Measurements from ENCODE around the gene PLCB1.
"Not testable (repeated sequence)": the region's sequence is repeated elsewhere in the genome, so short reads cannot be mapped to it uniquely, and the experiment has no call there.

The PLCB1 gene

DNA sequence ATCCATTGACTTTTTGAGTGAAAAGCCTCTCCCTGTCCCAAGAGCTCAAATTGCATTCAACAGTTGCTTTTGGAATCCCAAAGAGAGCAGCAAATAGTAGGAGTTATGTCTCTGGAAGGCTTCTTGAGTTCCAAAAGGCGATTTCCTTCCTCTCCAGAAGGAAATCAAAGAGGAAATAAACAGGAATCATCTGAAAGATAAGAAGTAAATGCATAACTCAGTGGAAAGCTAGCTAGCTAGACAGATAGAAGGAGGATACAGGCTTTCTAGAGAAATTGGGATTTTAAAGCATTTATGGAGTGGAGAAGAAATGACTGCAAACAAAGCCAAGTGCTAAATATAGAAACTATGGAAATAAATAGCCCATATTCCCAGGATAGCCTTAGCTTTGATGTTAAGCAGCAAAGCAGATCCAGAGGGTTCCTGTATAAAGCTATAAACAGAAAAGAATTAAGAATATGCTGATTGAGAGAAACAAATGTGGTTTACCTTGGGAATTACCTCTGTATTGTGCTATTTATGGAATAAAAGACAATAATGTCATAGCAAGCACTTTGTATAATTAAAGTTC lies 214.7 kb downstream of the PLCB1 start:
- no peaks in the 10 kb centered on the region for H3K79me1 ChIP-seq (ENCODE audit: low read depth, low read length)
- no peak overlapping the region for H4K8ac ChIP-seq (ENCODE audit: low read depth, low read length)
- no peak overlapping the region for H2BK5ac ChIP-seq (ENCODE audit: low read length)
- no peaks in the 10 kb centered on the region for H3K27me3 ChIP-seq (ENCODE audit: control insufficient read depth in 3 of 3, insufficient read depth in 3 of 3, low read depth in 1 of 3, low read length in 3 of 3)
- H3K4me3 ChIP-seq (ENCODE audit: low read length in 2 of 2), result no peak overlapping the region
- H3K4me2 ChIP-seq (ENCODE audit: insufficient read depth, low read length, poor library complexity, severe bottlenecking), result no peak overlapping the region
- DNase-seq (ENCODE audit: low spot score), result no peak
- no peak overlapping the region for H2AFZ ChIP-seq (ENCODE audit: low read length)
- H2BK120ac ChIP-seq (ENCODE audit: low read depth, low read length), result no peak overlapping the region
- no CpG with 5 or more reads among the region's 1 CpG for WGBS, 2 donors (ENCODE audit: extremely low coverage in 2 of 2, insufficient read length in 2 of 2, insufficient replicate concordance in 1 of 2)
- no peaks in the 10 kb centered on the region for H3K9me3 ChIP-seq (replicated peaks in 1 of 2; ENCODE audit: control insufficient read depth in 2 of 2, insufficient read depth in 1 of 2, low read depth in 1 of 2, low read length in 2 of 2)
- no peak overlapping the region for H3K4ac ChIP-seq (ENCODE audit: low read length)
- no peak overlapping the region for H3K18ac ChIP-seq (ENCODE audit: low read length)
- H3K23ac ChIP-seq (ENCODE audit: low read depth, low read length, poor library complexity), result no peak overlapping the region
- H3K4me1 ChIP-seq (ENCODE audit: control insufficient read depth in 2 of 2, insufficient read depth in 1 of 2, low read depth in 1 of 2, low read length in 2 of 2), result peaks cover 0 to 4% of the 10 kb centered on the region in 2 donors
- no peak overlapping the region for H2BK15ac ChIP-seq (ENCODE audit: low read length)
- no peak overlapping the region for H4K91ac ChIP-seq (ENCODE audit: low read depth, low read length, poor library complexity)
- no peak overlapping the region for H3K27ac ChIP-seq (replicated peaks; ENCODE audit: low read length)
- no peak overlapping the region for H2AK5ac ChIP-seq (ENCODE audit: low read depth, low read length)
- no peak overlapping the region for H3K14ac ChIP-seq (ENCODE audit: low read length)
- H3K9ac ChIP-seq (ENCODE audit: low read depth, low read length, poor library complexity), result no peak overlapping the region
- H2BK12ac ChIP-seq (ENCODE audit: low read length), result no peak overlapping the region
- no peaks in the 10 kb centered on the region for H3K36me3 ChIP-seq (replicated peaks in 1 of 2; ENCODE audit: control insufficient read depth in 2 of 2, insufficient read depth in 2 of 2, low read length in 2 of 2)

DNA sequence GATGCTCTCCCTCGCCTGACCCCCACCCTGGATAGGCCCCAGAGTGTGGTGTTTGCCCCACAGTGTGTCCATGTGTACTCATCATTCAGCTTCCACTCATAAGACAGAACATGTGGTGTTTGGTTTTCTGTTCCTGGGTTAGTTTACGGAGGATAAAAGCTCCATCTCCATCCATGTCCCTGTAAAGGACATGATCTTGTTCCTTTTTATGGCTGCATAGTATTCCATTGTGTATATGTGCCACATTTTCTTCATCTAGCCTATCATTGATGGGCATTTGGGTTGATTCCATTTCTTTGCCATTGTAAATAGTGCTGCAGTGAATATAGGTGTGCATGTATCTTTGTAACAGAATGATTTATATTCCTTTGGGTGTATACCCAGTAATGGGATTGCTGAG lies 218.2 kb downstream of the PLCB1 start:
- not testable (repeated sequence) for H3K9me3 ChIP-seq (replicated peaks in 1 of 2; ENCODE audit: control insufficient read depth in 2 of 2, insufficient read depth in 1 of 2, low read depth in 1 of 2, low read length in 2 of 2)

DNA sequence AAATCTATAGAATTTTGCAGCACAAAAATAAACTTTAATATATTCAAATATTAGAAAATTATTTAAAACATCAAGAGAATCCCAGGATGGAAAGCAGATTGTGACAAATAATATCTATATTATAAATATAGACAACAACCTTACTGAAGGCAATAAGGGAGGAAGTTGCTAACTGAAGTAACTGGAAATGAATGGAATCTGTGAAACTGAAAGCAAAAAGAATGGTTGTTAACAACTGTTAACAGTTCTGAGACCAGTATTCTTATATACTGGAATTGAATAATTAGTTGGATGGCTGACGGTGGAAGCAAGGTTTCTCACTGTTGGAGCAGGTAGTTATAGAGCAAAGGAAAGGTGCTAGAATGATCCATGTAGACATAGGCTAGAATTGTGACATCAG lies 220.4 kb downstream of the PLCB1 start:
- Histone ChIP-seq H2BK120ac (ENCODE audit: low read depth, low read length) (no peak overlapping the region), H3K79me1 (ENCODE audit: low read depth, low read length) (no peaks in the 10 kb centered on the region), H2BK12ac (ENCODE audit: low read length) (no peak overlapping the region), H3K4ac (ENCODE audit: low read length) (no peak overlapping the region), H3K14ac (ENCODE audit: low read length) (no peak overlapping the region), H4K8ac (ENCODE audit: low read depth, low read length) (no peak overlapping the region), H3K4me2 (ENCODE audit: insufficient read depth, low read length, poor library complexity, severe bottlenecking) (no peak overlapping the region), H3K27ac (replicated peaks; ENCODE audit: low read length) (no peak overlapping the region), H2AK5ac (ENCODE audit: low read depth, low read length) (no peak overlapping the region), H3K36me3 (replicated peaks in 1 of 2; ENCODE audit: control insufficient read depth in 2 of 2, insufficient read depth in 2 of 2, low read length in 2 of 2) (no peaks in the 10 kb centered on the region), H2AFZ (ENCODE audit: low read length) (no peak overlapping the region), H3K4me1 (ENCODE audit: control insufficient read depth in 2 of 2, insufficient read depth in 1 of 2, low read depth in 1 of 2, low read length in 2 of 2) (no peaks in the 10 kb centered on the region), H3K23ac (ENCODE audit: low read depth, low read length, poor library complexity) (no peak overlapping the region), H3K9ac (ENCODE audit: low read depth, low read length, poor library complexity) (no peak overlapping the region), H4K91ac (ENCODE audit: low read depth, low read length, poor library complexity) (no peak overlapping the region), H3K9me3 (replicated peaks in 1 of 2; ENCODE audit: control insufficient read depth in 2 of 2, insufficient read depth in 1 of 2, low read depth in 1 of 2, low read length in 2 of 2) (no peaks in the 10 kb centered on the region), H2BK5ac (ENCODE audit: low read length) (no peak overlapping the region), H3K18ac (ENCODE audit: low read length) (no peak overlapping the region), H3K4me3 (ENCODE audit: low read length in 2 of 2) (no peak overlapping the region), H2BK15ac (ENCODE audit: low read length) (no peak overlapping the region), H3K27me3 (ENCODE audit: control insufficient read depth in 3 of 3, insufficient read depth in 3 of 3, low read depth in 1 of 3, low read length in 3 of 3) (no peaks in the 10 kb centered on the region)
- WGBS, 2 donors (ENCODE audit: extremely low coverage in 2 of 2, insufficient read length in 2 of 2, insufficient replicate concordance in 1 of 2), result no CpG with 5 or more reads among the region's 1 CpG
- no peak for DNase-seq (ENCODE audit: low spot score)

More for the DNA sequence above, 218.2 kb downstream of the PLCB1 start:
- H3K4me2 ChIP-seq (ENCODE audit: insufficient read depth, low read length, poor library complexity, severe bottlenecking); H4K91ac ChIP-seq (ENCODE audit: low read depth, low read length, poor library complexity); H3K23ac ChIP-seq (ENCODE audit: low read depth, low read length, poor library complexity); H3K9ac ChIP-seq (ENCODE audit: low read depth, low read length, poor library complexity); H2BK120ac ChIP-seq (ENCODE audit: low read depth, low read length); H3K18ac ChIP-seq (ENCODE audit: low read length); H2BK5ac ChIP-seq (ENCODE audit: low read length); H3K27me3 ChIP-seq (ENCODE audit: control insufficient read depth in 3 of 3, insufficient read depth in 3 of 3, low read depth in 1 of 3, low read length in 3 of 3); H2BK12ac ChIP-seq (ENCODE audit: low read length); H2BK15ac ChIP-seq (ENCODE audit: low read length); H3K27ac ChIP-seq (replicated peaks; ENCODE audit: low read length); H2AK5ac ChIP-seq (ENCODE audit: low read depth, low read length); H3K36me3 ChIP-seq (replicated peaks in 1 of 2; ENCODE audit: control insufficient read depth in 2 of 2, insufficient read depth in 2 of 2, low read length in 2 of 2); DNase-seq (ENCODE audit: low spot score); H3K79me1 ChIP-seq (ENCODE audit: low read depth, low read length); H3K4me3 ChIP-seq (ENCODE audit: low read length in 2 of 2); H3K4ac ChIP-seq (ENCODE audit: low read length); H4K8ac ChIP-seq (ENCODE audit: low read depth, low read length); H3K14ac ChIP-seq (ENCODE audit: low read length); H2AFZ ChIP-seq (ENCODE audit: low read length); H3K4me1 ChIP-seq (ENCODE audit: control insufficient read depth in 2 of 2, insufficient read depth in 1 of 2, low read depth in 1 of 2, low read length in 2 of 2): not testable (repeated sequence)
- no CpG with 5 or more reads among the region's 2 CpGs for WGBS, 2 donors (ENCODE audit: extremely low coverage in 2 of 2, insufficient read length in 2 of 2, insufficient replicate concordance in 1 of 2)

DNA sequence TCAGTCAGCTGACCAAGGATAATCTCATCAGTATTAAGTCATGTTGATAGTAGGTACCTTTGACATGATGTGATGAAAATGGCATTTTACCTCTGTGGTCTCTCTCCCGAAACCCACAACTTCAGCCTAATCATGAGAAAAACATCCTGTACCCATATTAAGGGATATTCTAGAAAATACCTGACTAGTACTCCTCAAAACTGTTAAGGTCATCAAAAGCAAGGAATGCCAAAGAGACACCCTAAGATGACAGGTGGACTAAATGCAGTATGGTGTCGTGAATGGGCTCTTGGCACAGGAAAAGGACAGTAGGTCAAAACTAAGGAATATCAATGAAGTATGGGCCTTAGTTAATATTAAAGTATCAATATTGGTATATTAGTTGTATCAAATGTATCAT lies 221.4 kb downstream of the PLCB1 start:
- no peak overlapping the region for H4K8ac ChIP-seq (ENCODE audit: low read depth, low read length)
- no peak overlapping the region for H3K27ac ChIP-seq (replicated peaks; ENCODE audit: low read length)
- H3K9ac ChIP-seq (ENCODE audit: low read depth, low read length, poor library complexity), result no peak overlapping the region
- H3K36me3 ChIP-seq (replicated peaks in 1 of 2; ENCODE audit: control insufficient read depth in 2 of 2, insufficient read depth in 2 of 2, low read length in 2 of 2), result no peaks in the 10 kb centered on the region
- no peak overlapping the region for H2AFZ ChIP-seq (ENCODE audit: low read length)
- no peaks in the 10 kb centered on the region for H3K4me1 ChIP-seq (ENCODE audit: control insufficient read depth in 2 of 2, insufficient read depth in 1 of 2, low read depth in 1 of 2, low read length in 2 of 2)
- H3K27me3 ChIP-seq (ENCODE audit: control insufficient read depth in 3 of 3, insufficient read depth in 3 of 3, low read depth in 1 of 3, low read length in 3 of 3), result no peaks in the 10 kb centered on the region
- no peak overlapping the region for H3K4me2 ChIP-seq (ENCODE audit: insufficient read depth, low read length, poor library complexity, severe bottlenecking)
- H3K4me3 ChIP-seq (ENCODE audit: low read length in 2 of 2), result no peak overlapping the region
- peaks cover 4% of the 10 kb centered on the region for H3K79me1 ChIP-seq (ENCODE audit: low read depth, low read length)
- no peak overlapping the region for H3K18ac ChIP-seq (ENCODE audit: low read length)
- H2BK5ac ChIP-seq (ENCODE audit: low read length), result no peak overlapping the region
- no peak overlapping the region for H2BK15ac ChIP-seq (ENCODE audit: low read length)
- H3K14ac ChIP-seq (ENCODE audit: low read length), result no peak overlapping the region
- H2BK12ac ChIP-seq (ENCODE audit: low read length), result no peak overlapping the region
- WGBS, 2 donors (ENCODE audit: extremely low coverage in 2 of 2, insufficient read length in 2 of 2, insufficient replicate concordance in 1 of 2), result no CpG with 5 or more reads among the region's 2 CpGs
- H2AK5ac ChIP-seq (ENCODE audit: low read depth, low read length), result no peak overlapping the region
- no peaks in the 10 kb centered on the region for H3K9me3 ChIP-seq (replicated peaks in 1 of 2; ENCODE audit: control insufficient read depth in 2 of 2, insufficient read depth in 1 of 2, low read depth in 1 of 2, low read length in 2 of 2)
- no peak overlapping the region for H3K23ac ChIP-seq (ENCODE audit: low read depth, low read length, poor library complexity)
- no peak overlapping the region for H2BK120ac ChIP-seq (ENCODE audit: low read depth, low read length)
- no peak overlapping the region for H3K4ac ChIP-seq (ENCODE audit: low read length)
- no peak overlapping the region for H4K91ac ChIP-seq (ENCODE audit: low read depth, low read length, poor library complexity)
- DNase-seq (ENCODE audit: low spot score), result no peak

All from neuronal stem cell (in vitro differentiated cells).